Breast epithelium (tissue), 4 donors: ENCODE measurements around the gene MMS19. TPM values are rescaled to one million over a fixed set of nuclear protein-coding genes. Genes with fewer than 3 reads are reported as not detected.

Experiments
- DNase-seq, 2 donors: peaks; one replicate each; pipeline ENCODE4 v3.0.0-alpha.2; 2019; ENCODE audit warnings: low spot score in 2 of 2
- H3K27ac ChIP-seq, 2 donors: fragments of 200-600 bp; sonication (generic) in 1 of 2; one replicate each; pipeline ENCODE4 v1.5.1; 2016 to 2019; ENCODE audit warnings: mild to moderate bottlenecking in 1 of 2
- H3K27me3 ChIP-seq, 2 donors: fragments of 200-600 bp; sonication (generic) in 1 of 2; one replicate each; pipeline versions ENCODE4 v1.5.1 to v1.6.0; 2017 to 2019; ENCODE audit warnings: control low read depth in 1 of 2, mild to moderate bottlenecking in 1 of 2
- H3K36me3 ChIP-seq: fragments of 200-600 bp; one replicate; pipeline ENCODE4 v1.5.1; 2019
- H3K4me1 ChIP-seq, 2 donors: fragments of 200-600 bp; sonication (generic); one replicate each; pipeline ENCODE4 v1.5.1; 2016 to 2019; ENCODE audit warnings: control low read depth in 1 of 2
- H3K4me3 ChIP-seq, 3 donors: fragments of 200-600 bp; sonication (generic); 1 replicate in 2 of 3; 2 replicates in 1 of 3; pipeline ENCODE4 v1.5.1; 2016 to 2019; ENCODE audit warnings: mild to moderate bottlenecking in 3 of 3, moderate library complexity in 2 of 3
- H3K9me3 ChIP-seq, 2 donors: fragments of 200-600 bp; sonication (generic) in 1 of 2; one replicate each; pipeline ENCODE4 v1.5.1; 2016 to 2019; ENCODE audit warnings: control low read depth in 1 of 2
- POLR2A ChIP-seq: fragments of 450-650 bp; IDR thresholded peaks from one replicate; pipeline ENCODE4 v1.6.1; 2016; ENCODE audit warnings: antibody characterized with exemption, mild to moderate bottlenecking, moderate library complexity
- POLR2AphosphoS5 ChIP-seq, 3 donors: sonication (generic); formaldehyde crosslinking; IDR thresholded peaks; one replicate each; pipeline ENCODE4 v1.6.1; 2017; ENCODE audit warnings: antibody characterized with exemption in 3 of 3
- intact Hi-C: fragments of 100-400 bp; cut with DNase I; formaldehyde crosslinking; loops from one replicate; pipeline ENCODE4 v1.15.1; 2023; ENCODE audit warnings: low total_unique reads
- total RNA-seq, 3 donors: library from RNA; depleted of rRNA; stranded (reverse); fragments of >200 nt; gene quantifications; one replicate each; pipeline ENCODE4 v1.1.0, GENCODE V29; 2016
- TF ChIP-seq, protein P1 (sequence below), 3 donors: fragments of 450-650 bp; IDR thresholded peaks; one replicate each; pipeline ENCODE4 v1.5.1; 2016 to 2017; ENCODE audit warnings: antibody characterized with exemption in 3 of 3, mild to moderate bottlenecking in 3 of 3, moderate library complexity in 3 of 3

The MMS19 gene, protein sequence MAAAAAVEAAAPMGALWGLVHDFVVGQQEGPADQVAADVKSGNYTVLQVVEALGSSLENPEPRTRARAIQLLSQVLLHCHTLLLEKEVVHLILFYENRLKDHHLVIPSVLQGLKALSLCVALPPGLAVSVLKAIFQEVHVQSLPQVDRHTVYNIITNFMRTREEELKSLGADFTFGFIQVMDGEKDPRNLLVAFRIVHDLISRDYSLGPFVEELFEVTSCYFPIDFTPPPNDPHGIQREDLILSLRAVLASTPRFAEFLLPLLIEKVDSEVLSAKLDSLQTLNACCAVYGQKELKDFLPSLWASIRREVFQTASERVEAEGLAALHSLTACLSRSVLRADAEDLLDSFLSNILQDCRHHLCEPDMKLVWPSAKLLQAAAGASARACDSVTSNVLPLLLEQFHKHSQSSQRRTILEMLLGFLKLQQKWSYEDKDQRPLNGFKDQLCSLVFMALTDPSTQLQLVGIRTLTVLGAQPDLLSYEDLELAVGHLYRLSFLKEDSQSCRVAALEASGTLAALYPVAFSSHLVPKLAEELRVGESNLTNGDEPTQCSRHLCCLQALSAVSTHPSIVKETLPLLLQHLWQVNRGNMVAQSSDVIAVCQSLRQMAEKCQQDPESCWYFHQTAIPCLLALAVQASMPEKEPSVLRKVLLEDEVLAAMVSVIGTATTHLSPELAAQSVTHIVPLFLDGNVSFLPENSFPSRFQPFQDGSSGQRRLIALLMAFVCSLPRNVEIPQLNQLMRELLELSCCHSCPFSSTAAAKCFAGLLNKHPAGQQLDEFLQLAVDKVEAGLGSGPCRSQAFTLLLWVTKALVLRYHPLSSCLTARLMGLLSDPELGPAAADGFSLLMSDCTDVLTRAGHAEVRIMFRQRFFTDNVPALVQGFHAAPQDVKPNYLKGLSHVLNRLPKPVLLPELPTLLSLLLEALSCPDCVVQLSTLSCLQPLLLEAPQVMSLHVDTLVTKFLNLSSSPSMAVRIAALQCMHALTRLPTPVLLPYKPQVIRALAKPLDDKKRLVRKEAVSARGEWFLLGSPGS
- 100 to 1,000 TPM in 1 of 3 donors, 10 to 100 TPM in 2; 73.0 to 109 (median 78.7) TPM for total RNA-seq

DNA sequence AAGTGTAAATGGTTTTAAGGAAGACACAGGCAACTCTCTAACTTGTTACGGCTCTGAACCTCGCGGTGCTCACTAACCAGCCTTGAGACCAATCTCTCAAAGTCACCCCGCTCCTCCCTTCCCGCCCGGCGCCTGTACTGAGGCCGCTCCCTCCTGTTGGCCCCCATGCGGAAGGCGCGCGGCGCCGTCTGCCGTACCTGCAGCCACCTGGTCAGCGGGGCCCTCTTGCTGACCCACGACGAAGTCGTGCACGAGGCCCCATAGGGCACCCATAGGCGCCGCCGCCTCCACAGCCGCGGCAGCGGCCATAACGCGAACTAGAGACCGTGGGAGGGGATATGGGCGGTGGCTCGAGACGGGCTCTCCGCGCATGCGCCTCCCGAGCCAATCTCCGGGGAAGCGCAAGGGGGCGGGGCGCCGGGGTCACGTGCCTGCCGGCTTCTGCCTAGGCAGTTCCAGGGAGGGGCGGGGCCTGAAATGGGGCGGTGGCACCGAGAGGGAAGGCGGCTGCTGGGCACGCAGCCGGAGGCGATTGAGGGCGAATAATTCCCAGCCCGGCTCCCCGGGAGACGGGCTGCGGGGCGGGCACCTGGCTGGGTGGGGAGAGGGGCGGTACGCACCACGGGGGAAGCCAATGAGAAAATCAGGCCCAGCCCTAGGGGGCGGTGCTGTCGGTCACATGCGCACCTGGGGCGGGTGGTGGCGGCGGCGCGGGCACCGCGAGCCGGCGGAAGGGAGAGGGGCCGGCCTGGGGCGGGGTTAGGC lies at the start of gene MMS19:
TSS of gene MMS19 (minus strand) at position 347 of the 765 bp plus-strand sequence. CDS start at position 309, 38 bp downstream.
- H3K9me3 ChIP-seq, result no peaks in the 10 kb centered on the region
- H3K36me3 ChIP-seq, result no peaks in the 10 kb centered on the region
- peak; percentile 99 to 100 for DNase-seq
- H3K27ac ChIP-seq, result peak within 1 kb of the TSS; percentile 89 to 93
- H3K27me3 ChIP-seq, result no peaks in the 10 kb centered on the region
- H3K4me1 ChIP-seq, result peaks cover 0 to 5% of the 10 kb centered on the region in 2 donors
- TF ChIP-seq POLR2A, result no peak
- peak; percentile 34 to 50 (median 49) for TF ChIP-seq POLR2AphosphoS5 (IDR thresholded peaks at IDR 0.05)
- H3K4me3 ChIP-seq, result peak within 1 kb of the TSS; percentile 80 to 98 (median 84)
- intact Hi-C loops, result loop anchor here (5.0 kb wide), 1 partner anchor 166 kb away; the partner anchor contains the start of gene FRAT2

DNA sequence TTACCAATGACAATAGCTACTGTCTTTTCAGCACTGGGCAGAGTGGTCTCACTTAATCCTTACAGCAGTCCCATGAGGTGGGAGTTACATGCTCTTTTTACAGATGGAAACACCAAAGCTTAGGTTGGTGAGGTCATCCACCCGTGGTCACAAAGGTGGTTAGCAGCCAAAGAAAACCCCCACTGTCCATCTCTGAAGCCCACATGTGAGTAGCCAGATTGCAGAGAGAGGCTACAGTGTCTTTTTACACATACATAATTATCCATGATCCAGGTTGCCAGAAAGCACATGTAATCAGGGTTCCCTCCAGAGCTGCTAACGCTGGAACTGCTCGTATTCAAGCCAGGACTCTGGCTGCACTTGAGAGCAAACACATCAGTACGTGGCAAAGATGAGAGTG lies 49.7 kb upstream of the MMS19 start:
- intact Hi-C loops, result loop anchor here (10.0 kb wide), 1 partner anchor 83 kb away; no protein-coding TSS in a partner anchor
- no peaks in the 10 kb centered on the region for H3K27me3 ChIP-seq
- H3K4me1 ChIP-seq, result peaks cover 12 to 13% of the 10 kb centered on the region in 2 donors
- H3K27ac ChIP-seq, result peak overlapping the region; percentile 43 to 95
- DNase-seq, result no peak
- TF ChIP-seq, protein P1, sequence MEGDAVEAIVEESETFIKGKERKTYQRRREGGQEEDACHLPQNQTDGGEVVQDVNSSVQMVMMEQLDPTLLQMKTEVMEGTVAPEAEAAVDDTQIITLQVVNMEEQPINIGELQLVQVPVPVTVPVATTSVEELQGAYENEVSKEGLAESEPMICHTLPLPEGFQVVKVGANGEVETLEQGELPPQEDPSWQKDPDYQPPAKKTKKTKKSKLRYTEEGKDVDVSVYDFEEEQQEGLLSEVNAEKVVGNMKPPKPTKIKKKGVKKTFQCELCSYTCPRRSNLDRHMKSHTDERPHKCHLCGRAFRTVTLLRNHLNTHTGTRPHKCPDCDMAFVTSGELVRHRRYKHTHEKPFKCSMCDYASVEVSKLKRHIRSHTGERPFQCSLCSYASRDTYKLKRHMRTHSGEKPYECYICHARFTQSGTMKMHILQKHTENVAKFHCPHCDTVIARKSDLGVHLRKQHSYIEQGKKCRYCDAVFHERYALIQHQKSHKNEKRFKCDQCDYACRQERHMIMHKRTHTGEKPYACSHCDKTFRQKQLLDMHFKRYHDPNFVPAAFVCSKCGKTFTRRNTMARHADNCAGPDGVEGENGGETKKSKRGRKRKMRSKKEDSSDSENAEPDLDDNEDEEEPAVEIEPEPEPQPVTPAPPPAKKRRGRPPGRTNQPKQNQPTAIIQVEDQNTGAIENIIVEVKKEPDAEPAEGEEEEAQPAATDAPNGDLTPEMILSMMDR (IDR thresholded peaks at IDR 0.05), result no peak
- no peak for TF ChIP-seq POLR2AphosphoS5 (IDR thresholded peaks at IDR 0.05)
- H3K4me3 ChIP-seq, result no peak overlapping the region
- no peaks in the 10 kb centered on the region for H3K9me3 ChIP-seq
- no peaks in the 10 kb centered on the region for H3K36me3 ChIP-seq

DNA sequence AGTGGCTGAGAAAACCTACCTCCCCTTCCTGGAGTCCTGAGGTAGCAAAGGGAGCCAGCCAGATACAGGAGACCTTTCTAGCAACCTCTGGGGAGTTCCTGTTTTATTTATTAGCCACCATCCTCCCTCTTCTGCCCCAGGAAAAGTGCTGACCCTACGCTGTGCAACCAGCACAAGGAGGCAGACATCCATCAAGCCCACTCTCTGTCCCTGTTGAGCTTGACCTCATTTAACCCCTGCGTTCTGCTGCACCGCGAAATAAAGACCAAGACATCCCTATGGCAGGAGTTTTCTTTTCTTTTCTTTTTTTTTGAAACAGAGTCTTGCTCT lies 49.0 kb upstream of the MMS19 start:
- Histone ChIP-seq H3K9me3 (no peaks in the 10 kb centered on the region), H3K4me3 (no peak overlapping the region), H3K36me3 (no peaks in the 10 kb centered on the region), H3K4me1 (peaks cover 19 to 20% of the 10 kb centered on the region in 2 donors), H3K27me3 (no peaks in the 10 kb centered on the region), H3K27ac (peak overlapping the region; percentile 14 to 43)
- no peak for DNase-seq
- intact Hi-C loops, result loop anchor here (10.0 kb wide), 1 partner anchor 82 kb away; no protein-coding TSS in a partner anchor
- TF ChIP-seq POLR2AphosphoS5 (IDR thresholded peaks at IDR 0.05) (no peak), POLR2A (no peak)
- TF ChIP-seq, protein P1 (IDR thresholded peaks at IDR 0.05), result no peak

DNA sequence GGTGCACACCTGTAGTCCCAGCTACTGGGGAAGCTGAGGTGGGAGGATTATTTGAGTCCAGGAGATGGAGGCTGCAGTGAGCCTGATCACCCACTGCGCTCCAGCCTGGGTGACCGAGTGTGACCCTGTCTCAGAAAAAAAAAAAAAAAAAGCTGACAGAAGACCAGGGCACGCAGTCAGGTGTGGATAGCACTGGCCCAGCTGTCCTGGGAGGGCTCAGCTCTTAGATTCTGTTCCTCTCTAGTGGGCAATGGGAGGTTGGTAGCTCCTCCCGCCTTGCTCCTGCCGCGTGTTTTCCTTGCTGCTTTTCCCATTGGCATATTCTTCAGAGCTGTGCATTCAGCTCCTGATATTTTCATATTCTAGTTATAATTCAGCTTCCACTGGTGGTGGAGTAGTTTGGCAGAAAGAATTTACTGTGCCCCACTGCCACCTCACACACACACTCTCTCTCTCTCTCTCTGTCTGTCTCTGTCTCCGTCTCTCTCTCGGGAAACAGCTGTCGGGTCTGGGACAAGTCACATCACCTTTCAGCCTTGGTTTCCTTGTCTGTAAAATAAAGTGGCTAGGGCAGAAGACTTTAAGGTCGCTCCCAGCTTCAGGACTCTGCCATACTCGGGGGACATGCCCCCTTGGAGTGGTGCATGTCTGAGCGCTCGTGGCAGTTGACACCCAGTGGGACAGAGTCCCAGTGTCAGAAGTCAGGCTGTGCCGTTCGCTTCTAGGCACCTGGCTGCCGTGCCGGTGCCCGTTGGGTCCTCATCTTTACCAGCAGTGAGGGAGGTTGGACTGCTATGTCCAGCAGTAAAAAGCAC lies 48.4 kb upstream of the MMS19 start:
- Histone ChIP-seq H3K4me1 (peaks cover 21 to 23% of the 10 kb centered on the region in 2 donors), H3K36me3 (no peaks in the 10 kb centered on the region), H3K27me3 (no peaks in the 10 kb centered on the region), H3K4me3 (no peak overlapping the region), H3K9me3 (no peaks in the 10 kb centered on the region), H3K27ac (peak overlapping the region; percentile 14 to 43)
- DNase-seq, result no peak
- intact Hi-C loops, result loop anchor here (10.0 kb wide), 1 partner anchor 82 kb away; no protein-coding TSS in a partner anchor
- no peak for TF ChIP-seq POLR2A
- TF ChIP-seq, protein P1 (IDR thresholded peaks at IDR 0.05), result no peak
- no peak for TF ChIP-seq POLR2AphosphoS5 (IDR thresholded peaks at IDR 0.05)
